ENCODE results near the gene TPCN2. TPM values are rescaled to one million over a fixed set of nuclear protein-coding genes. Genes with fewer than 3 reads are reported as not detected.

The TPCN2 gene
- total RNA-seq, 1 experiment from 2014 or later, result 15.2 TPM

DNA sequence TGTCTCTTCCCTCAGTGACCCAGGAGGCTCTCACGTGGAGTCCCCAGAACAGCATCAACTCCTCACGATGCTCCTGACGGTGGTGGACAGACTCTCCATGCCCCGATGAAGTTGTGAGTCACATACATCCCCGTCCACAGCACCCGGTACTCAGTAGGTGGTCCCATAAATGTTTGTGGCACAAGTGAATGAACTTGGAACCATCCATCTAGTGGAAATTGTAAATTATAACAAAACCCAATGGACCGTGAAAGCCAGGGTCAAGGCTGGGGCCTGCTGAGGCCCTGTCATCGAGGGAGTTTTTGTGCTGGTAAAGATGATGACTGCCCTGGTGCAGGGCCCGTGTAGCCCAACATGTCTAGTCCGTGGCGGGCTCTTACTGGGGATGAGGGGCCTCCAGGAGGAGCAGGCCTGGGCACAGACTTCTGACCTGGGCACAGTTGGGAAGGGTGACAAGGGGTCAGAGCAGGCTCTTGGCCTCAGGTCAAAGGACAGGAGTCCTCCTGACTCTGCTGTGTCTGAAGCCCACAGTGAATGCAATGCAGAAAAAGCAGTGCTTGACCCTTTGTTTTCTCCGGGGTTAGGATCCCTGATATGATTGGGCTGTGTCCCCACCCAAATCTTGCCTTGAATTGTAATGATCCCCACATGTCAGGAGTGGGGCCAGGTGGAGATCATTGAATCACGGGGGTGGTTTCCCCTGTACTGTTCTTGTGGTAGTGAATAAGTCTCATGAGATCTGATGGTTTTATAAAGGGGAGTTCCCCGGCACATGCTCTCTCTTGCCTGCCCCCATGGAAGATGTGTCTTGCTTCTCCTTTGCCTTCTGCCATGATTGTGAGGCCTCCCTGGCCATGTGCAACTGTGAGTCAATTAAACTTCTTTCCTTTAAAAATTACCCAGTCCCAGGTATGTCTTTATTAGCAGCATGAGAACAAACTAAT, 87.0 kb downstream of the TPCN2 start:
- ATAC-seq (no peak), DNase-seq (ENCODE audit: low read depth, low spot score) (no peak)
- intact Hi-C loops (cut with micrococcal nuclease), result loop anchor here (5.0 kb wide), 1 partner anchor 157 kb away; the partner anchor contains the start of gene MYEOV
- H3K27me3 ChIP-seq (ENCODE audit: insufficient read depth, low read length), result no peaks in the 10 kb centered on the region
- ChIA-PET POLR2A (no interaction called here), CTCF (no interaction called here), RAD21 (ENCODE audit: low non-redundant PET in 1 of 2, low total read pairs in 2 of 2, uncharacterized antibody in 2 of 2, unreplicated experiment in 2 of 2) (no interaction called here)
- TF ChIP-seq, protein P1, sequence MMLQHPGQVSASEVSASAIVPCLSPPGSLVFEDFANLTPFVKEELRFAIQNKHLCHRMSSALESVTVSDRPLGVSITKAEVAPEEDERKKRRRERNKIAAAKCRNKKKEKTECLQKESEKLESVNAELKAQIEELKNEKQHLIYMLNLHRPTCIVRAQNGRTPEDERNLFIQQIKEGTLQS (IDR thresholded peaks at IDR 0.05), result no peak
- TF ChIP-seq POLR2A (IDR thresholded peaks at IDR 0.05; ENCODE audit: borderline replicate concordance, extremely low read depth, insufficient read depth, insufficient read length) (no peak), EGR1 (IDR thresholded peaks at IDR 0.05; ENCODE audit: low read depth) (no peak), SRF (IDR thresholded peaks at IDR 0.05; ENCODE audit: low read depth) (no peak), CTCF (IDR thresholded peaks at IDR 0.05 in 2 of 3, conservative IDR thresholded peaks at IDR 0.05 in 1 of 3; ENCODE audit: borderline replicate concordance in 1 of 3, insufficient read depth in 1 of 3, low read depth in 2 of 3, low read length in 2 of 3) (no peak)
- TF ChIP-seq, protein P2, sequence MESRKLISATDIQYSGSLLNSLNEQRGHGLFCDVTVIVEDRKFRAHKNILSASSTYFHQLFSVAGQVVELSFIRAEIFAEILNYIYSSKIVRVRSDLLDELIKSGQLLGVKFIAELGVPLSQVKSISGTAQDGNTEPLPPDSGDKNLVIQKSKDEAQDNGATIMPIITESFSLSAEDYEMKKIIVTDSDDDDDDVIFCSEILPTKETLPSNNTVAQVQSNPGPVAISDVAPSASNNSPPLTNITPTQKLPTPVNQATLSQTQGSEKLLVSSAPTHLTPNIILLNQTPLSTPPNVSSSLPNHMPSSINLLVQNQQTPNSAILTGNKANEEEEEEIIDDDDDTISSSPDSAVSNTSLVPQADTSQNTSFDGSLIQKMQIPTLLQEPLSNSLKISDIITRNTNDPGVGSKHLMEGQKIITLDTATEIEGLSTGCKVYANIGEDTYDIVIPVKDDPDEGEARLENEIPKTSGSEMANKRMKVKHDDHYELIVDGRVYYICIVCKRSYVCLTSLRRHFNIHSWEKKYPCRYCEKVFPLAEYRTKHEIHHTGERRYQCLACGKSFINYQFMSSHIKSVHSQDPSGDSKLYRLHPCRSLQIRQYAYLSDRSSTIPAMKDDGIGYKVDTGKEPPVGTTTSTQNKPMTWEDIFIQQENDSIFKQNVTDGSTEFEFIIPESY (IDR thresholded peaks at IDR 0.05; ENCODE audit: extremely low read depth, insufficient replicate concordance, low read length), result no peak
- TF ChIP-seq, protein P3, sequence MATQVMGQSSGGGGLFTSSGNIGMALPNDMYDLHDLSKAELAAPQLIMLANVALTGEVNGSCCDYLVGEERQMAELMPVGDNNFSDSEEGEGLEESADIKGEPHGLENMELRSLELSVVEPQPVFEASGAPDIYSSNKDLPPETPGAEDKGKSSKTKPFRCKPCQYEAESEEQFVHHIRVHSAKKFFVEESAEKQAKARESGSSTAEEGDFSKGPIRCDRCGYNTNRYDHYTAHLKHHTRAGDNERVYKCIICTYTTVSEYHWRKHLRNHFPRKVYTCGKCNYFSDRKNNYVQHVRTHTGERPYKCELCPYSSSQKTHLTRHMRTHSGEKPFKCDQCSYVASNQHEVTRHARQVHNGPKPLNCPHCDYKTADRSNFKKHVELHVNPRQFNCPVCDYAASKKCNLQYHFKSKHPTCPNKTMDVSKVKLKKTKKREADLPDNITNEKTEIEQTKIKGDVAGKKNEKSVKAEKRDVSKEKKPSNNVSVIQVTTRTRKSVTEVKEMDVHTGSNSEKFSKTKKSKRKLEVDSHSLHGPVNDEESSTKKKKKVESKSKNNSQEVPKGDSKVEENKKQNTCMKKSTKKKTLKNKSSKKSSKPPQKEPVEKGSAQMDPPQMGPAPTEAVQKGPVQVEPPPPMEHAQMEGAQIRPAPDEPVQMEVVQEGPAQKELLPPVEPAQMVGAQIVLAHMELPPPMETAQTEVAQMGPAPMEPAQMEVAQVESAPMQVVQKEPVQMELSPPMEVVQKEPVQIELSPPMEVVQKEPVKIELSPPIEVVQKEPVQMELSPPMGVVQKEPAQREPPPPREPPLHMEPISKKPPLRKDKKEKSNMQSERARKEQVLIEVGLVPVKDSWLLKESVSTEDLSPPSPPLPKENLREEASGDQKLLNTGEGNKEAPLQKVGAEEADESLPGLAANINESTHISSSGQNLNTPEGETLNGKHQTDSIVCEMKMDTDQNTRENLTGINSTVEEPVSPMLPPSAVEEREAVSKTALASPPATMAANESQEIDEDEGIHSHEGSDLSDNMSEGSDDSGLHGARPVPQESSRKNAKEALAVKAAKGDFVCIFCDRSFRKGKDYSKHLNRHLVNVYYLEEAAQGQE (IDR thresholded peaks at IDR 0.05; ENCODE audit: low read depth), result no peak
- H3K9me3 ChIP-seq (ENCODE audit: control insufficient read depth in 1 of 2, insufficient read depth in 1 of 2, low read depth in 1 of 2, low read length in 2 of 2), result peaks cover 0 to 8% of the 10 kb centered on the region in 2 experiments; a peak in 1 of 4 replicates
- H4K20me1 ChIP-seq (ENCODE audit: insufficient read depth), result no peaks in the 10 kb centered on the region
- H2AFZ ChIP-seq (ENCODE audit: low read depth, low read length, poor library complexity, severe bottlenecking), result no peak overlapping the region
- peaks cover 37 to 48% of the 10 kb centered on the region in 2 experiments for H3K4me1 ChIP-seq (ENCODE audit: control insufficient read depth in 1 of 2, insufficient read depth in 2 of 2, low read length in 2 of 2)
- no TSS peak for BruUV-seq (replicated peaks)
- H3K4me3 ChIP-seq (replicated peaks in 1 of 2; ENCODE audit: low read depth in 1 of 2, low read length in 2 of 2), result no peak overlapping the region
- no peak overlapping the region for H3K9ac ChIP-seq (ENCODE audit: low read length)
- H3K36me3 ChIP-seq (ENCODE audit: control insufficient read depth in 1 of 2, insufficient read depth in 2 of 2, low read length in 2 of 2), result no peaks in the 10 kb centered on the region
- H3K79me2 ChIP-seq (ENCODE audit: insufficient read depth, low read length), result no peaks in the 10 kb centered on the region
- no peak overlapping the region for H3K27ac ChIP-seq (ENCODE audit: low read depth, low read length)
- no peak overlapping the region for H3K4me2 ChIP-seq (ENCODE audit: low read length)
- H3K9me2 ChIP-seq (ENCODE audit: insufficient read depth), result no peaks in the 10 kb centered on the region
